HG02970 (cell line): ENCODE results near the gene OR2B3.
"Not testable (repeated sequence)": the region's sequence is repeated elsewhere in the genome, so short reads cannot be mapped to it uniquely, and the experiment has no call there.

ENCODE experiments used
- ATAC-seq: cut with Tn5 transposase; IDR thresholded peaks from one replicate; pipeline ENCODE4 v1.9.1; 2021; ENCODE audit warnings: mild to moderate bottlenecking, moderate library complexity, moderate number of reproducible peaks; ENCODE audit not compliant: unreplicated experiment, low FRiP score

Gene OR2B3

GRCh38 chr6:29087213-29087612, at the start of gene OR2B3:
TSS of gene OR2B3 (minus strand) at chr6:29087313. CDS start at chr6:29087248, 65 bp downstream.
- no peak for ATAC-seq

GRCh38 chr6:29131691-29132090, 44.6 kb upstream of the OR2B3 start:
- ATAC-seq: no peak

- ATAC-seq: no peak
Observed at GRCh38 chr6:29130644-29131043, 43.5 kb upstream of the OR2B3 start.

GRCh38 chr6:29129326-29130012, 42.4 kb upstream of the OR2B3 start:
- no peak for ATAC-seq

GRCh38 chr6:29114964-29115363, 27.9 kb upstream of the OR2B3 start:
- ATAC-seq: not testable (repeated sequence)

GRCh38 chr6:29112135-29112534, 25.0 kb upstream of the OR2B3 start:
- no peak for ATAC-seq

GRCh38 chr6:29107758-29108157, 20.6 kb upstream of the OR2B3 start, which contains the start of gene OR2J3:
TSS of gene OR2J3 (plus strand) at chr6:29108058. CDS start at chr6:29111891, 3,833 bp downstream.
- no peak for ATAC-seq

- no peak for ATAC-seq
Observed at GRCh38 chr6:29099190-29099589, 12.1 kb upstream of the OR2B3 start, which contains the start of gene OR2J1. TSS of gene OR2J1 (plus strand) at chr6:29099490. CDS start at chr6:29100943, 1,453 bp downstream.

GRCh38 chr6:29097803-29098202, 10.7 kb upstream of the OR2B3 start:
- no peak for ATAC-seq

- ATAC-seq: no peak
Observed at GRCh38 chr6:29092957-29093356, 5.8 kb upstream of the OR2B3 start.

GRCh38 chr6:29082457-29082856, 4.7 kb downstream of the OR2B3 start:
- ATAC-seq: no peak

GRCh38 chr6:29081312-29081711, 5.8 kb downstream of the OR2B3 start:
- no peak for ATAC-seq

GRCh38 chr6:29079203-29079602, 7.9 kb downstream of the OR2B3 start:
- ATAC-seq: no peak

- no peak for ATAC-seq
Observed at GRCh38 chr6:29071831-29072723, 15.0 kb downstream of the OR2B3 start.

GRCh38 chr6:29051680-29052079, 35.4 kb downstream of the OR2B3 start:
- no peak for ATAC-seq

- no peak for ATAC-seq
Observed at GRCh38 chr6:29045075-29045474, 42.0 kb downstream of the OR2B3 start, which contains the start of gene OR2W1. TSS of gene OR2W1 (minus strand) at chr6:29045175. CDS start at chr6:29045175, 0 bp downstream.
